Measurements from ENCODE around the gene NVL.

DNA sequence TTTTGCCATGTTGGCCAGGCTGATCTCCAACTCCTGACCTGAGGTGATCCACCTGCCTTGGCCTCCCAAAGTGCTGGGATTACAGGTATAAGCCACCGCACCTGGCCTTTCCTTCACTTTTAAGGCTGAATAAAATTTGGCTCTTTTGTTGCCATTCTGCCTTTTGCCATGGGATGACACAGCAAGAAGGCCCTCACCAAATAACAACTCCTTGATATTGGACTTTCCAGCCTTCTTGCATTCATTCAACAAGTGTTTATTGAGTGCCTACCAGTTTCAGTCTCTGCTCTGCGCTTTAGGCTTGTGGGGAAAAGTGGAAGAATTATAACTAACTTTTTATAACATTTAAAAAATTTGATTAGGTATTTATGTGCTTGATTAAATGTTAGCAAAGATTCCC is 1.9 kb upstream of the NVL start:
- no peak for TF ChIP-seq POLR2A (IDR thresholded peaks at IDR 0.05)
- TF ChIP-seq, protein P1, sequence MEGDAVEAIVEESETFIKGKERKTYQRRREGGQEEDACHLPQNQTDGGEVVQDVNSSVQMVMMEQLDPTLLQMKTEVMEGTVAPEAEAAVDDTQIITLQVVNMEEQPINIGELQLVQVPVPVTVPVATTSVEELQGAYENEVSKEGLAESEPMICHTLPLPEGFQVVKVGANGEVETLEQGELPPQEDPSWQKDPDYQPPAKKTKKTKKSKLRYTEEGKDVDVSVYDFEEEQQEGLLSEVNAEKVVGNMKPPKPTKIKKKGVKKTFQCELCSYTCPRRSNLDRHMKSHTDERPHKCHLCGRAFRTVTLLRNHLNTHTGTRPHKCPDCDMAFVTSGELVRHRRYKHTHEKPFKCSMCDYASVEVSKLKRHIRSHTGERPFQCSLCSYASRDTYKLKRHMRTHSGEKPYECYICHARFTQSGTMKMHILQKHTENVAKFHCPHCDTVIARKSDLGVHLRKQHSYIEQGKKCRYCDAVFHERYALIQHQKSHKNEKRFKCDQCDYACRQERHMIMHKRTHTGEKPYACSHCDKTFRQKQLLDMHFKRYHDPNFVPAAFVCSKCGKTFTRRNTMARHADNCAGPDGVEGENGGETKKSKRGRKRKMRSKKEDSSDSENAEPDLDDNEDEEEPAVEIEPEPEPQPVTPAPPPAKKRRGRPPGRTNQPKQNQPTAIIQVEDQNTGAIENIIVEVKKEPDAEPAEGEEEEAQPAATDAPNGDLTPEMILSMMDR (IDR thresholded peaks at IDR 0.05), result no peak

Measured in uterus (tissue), 2 donors.